HL-60 (cell line): ENCODE results near the gene MTNR1A.

Experiments used
- CTCF ChIP-seq: IDR thresholded peaks from one replicate; pipeline ENCODE4 v1.5.1; 2011; ENCODE audit warnings: low read length, control low read depth, inconsistent platforms; ENCODE audit not compliant: insufficient read depth
- GABPA ChIP-seq: IDR thresholded peaks from 2 replicates; pipeline ENCODE4 v1.6.1; 2012; ENCODE audit warnings: low read depth
- POLR2AphosphoS5 ChIP-seq: IDR thresholded peaks from 2 replicates; pipeline ENCODE4 v1.6.1; 2012; ENCODE audit warnings: low read depth

DNA sequence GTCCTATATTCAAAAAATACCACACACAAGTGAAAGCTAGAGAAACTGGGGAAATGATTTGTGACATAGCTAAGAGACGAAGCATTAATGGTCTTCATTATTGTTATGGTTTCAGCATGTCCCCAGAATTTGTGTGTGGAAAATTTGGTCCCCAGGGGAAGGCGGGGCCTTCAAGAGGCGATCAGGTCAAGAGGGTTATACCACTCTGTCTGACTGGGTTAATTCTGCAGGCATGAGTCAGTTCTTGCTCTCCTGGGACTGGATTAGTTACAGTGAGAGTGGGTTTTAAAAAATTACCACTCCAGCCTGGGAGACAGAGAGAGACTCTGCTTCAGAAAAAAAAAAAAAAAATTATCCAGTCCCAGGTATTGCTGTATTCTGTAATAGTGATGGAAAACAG, 2.1 kb upstream of the MTNR1A start:
- no peak for TF ChIP-seq CTCF
- no peak for TF ChIP-seq POLR2AphosphoS5
- TF ChIP-seq GABPA, result no peak
